Measurements from ENCODE around the gene CEP164.

DNA sequence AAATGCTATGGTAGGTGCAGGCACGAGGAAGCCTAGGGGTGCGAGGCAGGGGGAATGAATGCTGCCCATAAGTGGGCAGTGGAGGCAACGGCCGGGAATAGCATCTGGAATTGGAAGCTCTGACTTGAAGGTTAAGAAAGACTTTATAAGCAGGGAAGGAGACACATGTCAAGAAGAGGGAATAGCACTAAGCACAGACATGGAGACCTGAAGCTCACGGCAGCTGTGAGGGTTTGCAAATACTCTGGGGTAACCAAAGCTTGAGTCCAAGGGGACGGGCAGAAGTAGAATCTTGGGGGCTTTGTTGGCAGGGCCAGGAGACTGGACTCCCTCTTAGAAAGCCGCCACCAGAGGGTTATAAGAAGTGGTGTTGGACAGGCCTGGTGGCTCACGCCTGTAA is 112.6 kb downstream of the CEP164 start:
- TF ChIP-seq CTCF (IDR thresholded peaks at IDR 0.05) (no peak), NFIC (IDR thresholded peaks at IDR 0.05; ENCODE audit: borderline replicate concordance) (no peak), SIN3A (IDR thresholded peaks at IDR 0.05; ENCODE audit: borderline replicate concordance, low read depth, low read length) (no peak), FOXM1 (IDR thresholded peaks at IDR 0.05; ENCODE audit: low read depth) (no peak), EP300 (IDR thresholded peaks at IDR 0.05; ENCODE audit: borderline replicate concordance in 1 of 2, low read depth in 1 of 2, low read length in 1 of 2) (no peak), POLR2AphosphoS5 (IDR thresholded peaks at IDR 0.05; ENCODE audit: low read depth, low read length) (no peak), USF2 (IDR thresholded peaks at IDR 0.05; ENCODE audit: borderline replicate concordance, low read depth, low read length) (no peak), RFX5 (IDR thresholded peaks at IDR 0.05; ENCODE audit: low read length) (no peak)
